Mucosa of descending colon (tissue), 3 donors: ENCODE measurements around the gene KSR1. TPM values are rescaled to one million over a fixed set of nuclear protein-coding genes. Genes with fewer than 3 reads are reported as not detected.

Source experiments
- ATAC-seq: fragments of 200-7000 bp; cut with Tn5 transposase; one replicate; pipeline ENCODE4 v1.9.1; 2020; ENCODE audit warnings: mild to moderate bottlenecking, moderate library complexity
- DNase-seq, 3 donors: peaks; one replicate each; pipeline ENCODE4 v3.0.0-alpha.2; 2020
- H3K36me3 ChIP-seq: fragments of 200-600 bp; one replicate; pipeline ENCODE4 v1.8.0; 2021; ENCODE audit warnings: low read depth, mild to moderate bottlenecking
- H3K4me1 ChIP-seq: fragments of 200-600 bp; one replicate; pipeline ENCODE4 v1.8.0; 2021; ENCODE audit warnings: low read depth, mild to moderate bottlenecking
- H3K4me3 ChIP-seq: fragments of 200-600 bp; one replicate; pipeline ENCODE4 v1.8.0; 2021; ENCODE audit warnings: mild to moderate bottlenecking
- H3K9me3 ChIP-seq: fragments of 200-600 bp; one replicate; pipeline ENCODE4 v1.8.0; 2021; ENCODE audit warnings: mild to moderate bottlenecking
- CTCF ChIP-seq: fragments of 200-600 bp; IDR thresholded peaks from one replicate; pipeline ENCODE4 v1.8.0; 2022; ENCODE audit warnings: antibody characterized with exemption, mild to moderate bottlenecking
- intact Hi-C, 2 donors: fragments of 100-400 bp; cut with DNase I in 1 of 2; cut with micrococcal nuclease in 1 of 2; formaldehyde crosslinking; loops; one replicate each; pipeline versions ENCODE4 v1.11.0 to v1.11.1; 2022; cut with DNase I, micrococcal nuclease
- total RNA-seq, 3 donors: library from RNA; stranded (reverse); fragmentation: NEBNext Ultra II Directional in 2 of 3; extraction: Animal tissue kit (Norgen Biotek cat#: 25700) in 2 of 3; gene quantifications; one replicate each; pipeline versions ENCODE4 v1.2.1 to v1.2.4, GENCODE V29; 2021 to 2023
- donor health status: DM: no; HTN: no; CAD: no; lungs with moderate emphysema.
- donor health status: DM: no; HTN: no; CAD: no.
- donor health status: DM: no; HTN: yes; CAD: no.

KSR1 gene
- total RNA-seq, 3 donors from 2014 or later, result 20.5 to 50.4 (median 21.3) TPM

- Histone ChIP-seq H3K36me3 (no peaks in the 10 kb centered on the region), H3K9me3 (no peaks in the 10 kb centered on the region), H3K4me3 (no peak overlapping the region), H3K4me1 (peaks cover 18% of the 10 kb centered on the region)
- TF ChIP-seq CTCF, result no peak
- intact Hi-C loops, result no loop called here
- ATAC-seq (peak; percentile 73), DNase-seq (peak in 2 of 3 donors; percentile 44 to 66)
Observed at GRCh38 chr17:27558842-27559505, 102.7 kb downstream of the KSR1 start.

GRCh38 chr17:27559506-27560481 is 103.5 kb downstream of the KSR1 start:
- Histone ChIP-seq H3K4me1 (peaks cover 18% of the 10 kb centered on the region), H3K9me3 (no peaks in the 10 kb centered on the region), H3K36me3 (no peaks in the 10 kb centered on the region), H3K4me3 (no peak overlapping the region)
- ATAC-seq (peak; percentile 66), DNase-seq (peak; percentile 44 to 69 (median 67))
- intact Hi-C loops, result loop anchor here in 1 of 2 donors (10.0 kb wide), 1 partner anchor 45 kb away; no protein-coding TSS in a partner anchor
- no peak for TF ChIP-seq CTCF

GRCh38 chr17:27560668-27561067 is 104.4 kb downstream of the KSR1 start:
- H3K4me3 ChIP-seq, result no peak overlapping the region
- TF ChIP-seq CTCF, result no peak
- ATAC-seq (peak; percentile 86), DNase-seq (peak in 2 of 3 donors; percentile 56 to 69)
- H3K36me3 ChIP-seq, result no peaks in the 10 kb centered on the region
- H3K9me3 ChIP-seq, result no peaks in the 10 kb centered on the region
- peaks cover 18% of the 10 kb centered on the region for H3K4me1 ChIP-seq
- intact Hi-C loops, result loop anchor here in 1 of 2 donors (10.0 kb wide), 1 partner anchor 46 kb away; no protein-coding TSS in a partner anchor

- H3K36me3 ChIP-seq, result no peaks in the 10 kb centered on the region
- no peak overlapping the region for H3K4me3 ChIP-seq
- no peak for ATAC-seq
- intact Hi-C loops, result loop anchor here in 1 of 2 donors (10.0 kb wide), 1 partner anchor 48 kb away; no protein-coding TSS in a partner anchor
- no peaks in the 10 kb centered on the region for H3K9me3 ChIP-seq
- peaks cover 18% of the 10 kb centered on the region for H3K4me1 ChIP-seq
- TF ChIP-seq CTCF, result no peak
- no peak for DNase-seq
Observed at GRCh38 chr17:27562777-27563455, 106.7 kb downstream of the KSR1 start.

GRCh38 chr17:27563532-27563931 is 107.3 kb downstream of the KSR1 start:
- Histone ChIP-seq H3K9me3 (no peaks in the 10 kb centered on the region), H3K4me1 (peaks cover 18% of the 10 kb centered on the region), H3K4me3 (no peak overlapping the region), H3K36me3 (no peaks in the 10 kb centered on the region)
- intact Hi-C loops, result loop anchor here in 1 of 2 donors (10.0 kb wide), 1 partner anchor 49 kb away; no protein-coding TSS in a partner anchor
- DNase-seq, result no peak
- no peak for ATAC-seq
- no peak for TF ChIP-seq CTCF
